ENCODE measurements around the gene PSMD12.
A peak's percentile ranks its signal among the peaks of the same experiment; 100 is the strongest.

Gene PSMD12

GRCh38 chr17:67366193-67367157 is at the start of gene PSMD12:
TSS of gene PSMD12 (minus strand) at chr17:67366577. CDS start at chr17:67366519, 58 bp downstream.
- TF ChIP-seq YY1 (IDR thresholded peaks at IDR 0.05; ENCODE audit: low read depth) = peak; percentile 82
- peak; percentile 97 for TF ChIP-seq TAF1 (IDR thresholded peaks at IDR 0.05; ENCODE audit: low read depth)
- peak; percentile 52; the same call in 1 of the 2 replicates for TF ChIP-seq MAX (IDR thresholded peaks at IDR 0.05)
- TF ChIP-seq EGR1 (IDR thresholded peaks at IDR 0.05) = no peak
- no peak for TF ChIP-seq FOXM1 (IDR thresholded peaks at IDR 0.05; ENCODE audit: borderline replicate concordance, low read depth)
- no peak; the same call in 1 of the 2 replicates for TF ChIP-seq NFIC (IDR thresholded peaks at IDR 0.05)
- TF ChIP-seq TCF12 (IDR thresholded peaks at IDR 0.05; ENCODE audit: low read depth) = no peak

- TF ChIP-seq EGR1 (IDR thresholded peaks at IDR 0.05) = no peak
- no peak for TF ChIP-seq NFIC (IDR thresholded peaks at IDR 0.05)
- no peak for TF ChIP-seq CREB1 (IDR thresholded peaks at IDR 0.05; ENCODE audit: low read depth)
Measured at GRCh38 chr17:67415291-67415690, 48.9 kb upstream of the PSMD12 start.

GRCh38 chr17:67414559-67414958 is 48.2 kb upstream of the PSMD12 start:
- TF ChIP-seq TEAD4 (IDR thresholded peaks at IDR 0.05) (no peak), YY1 (IDR thresholded peaks at IDR 0.05; ENCODE audit: low read depth) (no peak), CEBPB (IDR thresholded peaks at IDR 0.05) (no peak), RAD21 (IDR thresholded peaks at IDR 0.05; ENCODE audit: low read depth) (no peak), ZBTB7A (IDR thresholded peaks at IDR 0.05; ENCODE audit: low read depth) (no peak)

- no peak for TF ChIP-seq REST (IDR thresholded peaks at IDR 0.05; ENCODE audit: low read depth)
- no peak for TF ChIP-seq MAX (IDR thresholded peaks at IDR 0.05)
- TF ChIP-seq TCF12 (IDR thresholded peaks at IDR 0.05; ENCODE audit: low read depth) = no peak
- no peak for TF ChIP-seq USF1 (IDR thresholded peaks at IDR 0.05)
- TF ChIP-seq RAD21 (IDR thresholded peaks at IDR 0.05; ENCODE audit: low read depth) = no peak
- no peak for TF ChIP-seq EP300 (IDR thresholded peaks at IDR 0.05; ENCODE audit: borderline replicate concordance)
- TF ChIP-seq YY1 (IDR thresholded peaks at IDR 0.05; ENCODE audit: low read depth) = no peak
- no peak for TF ChIP-seq EGR1 (IDR thresholded peaks at IDR 0.05)
- no peak for TF ChIP-seq CEBPB (IDR thresholded peaks at IDR 0.05)
- TF ChIP-seq ZBTB7A (IDR thresholded peaks at IDR 0.05; ENCODE audit: low read depth) = no peak
- no peak for TF ChIP-seq FOXM1 (IDR thresholded peaks at IDR 0.05; ENCODE audit: borderline replicate concordance, low read depth)
- no peak for TF ChIP-seq TEAD4 (IDR thresholded peaks at IDR 0.05)
Measured at GRCh38 chr17:67414130-67414529, 47.8 kb upstream of the PSMD12 start.

GRCh38 chr17:67413388-67413787 is 47.0 kb upstream of the PSMD12 start:
- TF ChIP-seq CREB1 (IDR thresholded peaks at IDR 0.05; ENCODE audit: low read depth) (no peak), REST (IDR thresholded peaks at IDR 0.05; ENCODE audit: low read depth) (no peak), MAX (IDR thresholded peaks at IDR 0.05) (no peak), NFIC (IDR thresholded peaks at IDR 0.05) (no peak), USF1 (IDR thresholded peaks at IDR 0.05) (no peak), YY1 (IDR thresholded peaks at IDR 0.05; ENCODE audit: low read depth) (no peak)

GRCh38 chr17:67412941-67413340 is 46.6 kb upstream of the PSMD12 start:
- no peak for TF ChIP-seq FOXM1 (IDR thresholded peaks at IDR 0.05; ENCODE audit: borderline replicate concordance, low read depth)
- TF ChIP-seq CREB1 (IDR thresholded peaks at IDR 0.05; ENCODE audit: low read depth) = no peak
- TF ChIP-seq ZBTB7A (IDR thresholded peaks at IDR 0.05; ENCODE audit: low read depth) = no peak
- no peak for TF ChIP-seq CEBPB (IDR thresholded peaks at IDR 0.05)
- no peak for TF ChIP-seq RAD21 (IDR thresholded peaks at IDR 0.05; ENCODE audit: low read depth)
- TF ChIP-seq TEAD4 (IDR thresholded peaks at IDR 0.05) = no peak
- TF ChIP-seq REST (IDR thresholded peaks at IDR 0.05; ENCODE audit: low read depth) = no peak
- no peak for TF ChIP-seq TAF1 (IDR thresholded peaks at IDR 0.05; ENCODE audit: low read depth)
- no peak for TF ChIP-seq USF1 (IDR thresholded peaks at IDR 0.05)
- TF ChIP-seq EP300 (IDR thresholded peaks at IDR 0.05; ENCODE audit: borderline replicate concordance) = no peak
- no peak for TF ChIP-seq EGR1 (IDR thresholded peaks at IDR 0.05)
- no peak for TF ChIP-seq NFIC (IDR thresholded peaks at IDR 0.05)
- TF ChIP-seq TCF12 (IDR thresholded peaks at IDR 0.05; ENCODE audit: low read depth) = no peak
- no peak for TF ChIP-seq YY1 (IDR thresholded peaks at IDR 0.05; ENCODE audit: low read depth)
- no peak for TF ChIP-seq MAX (IDR thresholded peaks at IDR 0.05)
